ENCODE data around the gene CD3E. TPM values are rescaled to one million over a fixed set of nuclear protein-coding genes. Genes with fewer than 3 reads are reported as not detected.
A peak's percentile ranks its signal among the peaks of the same experiment; 100 is the strongest.

Gene CD3E
- total RNA-seq, 1 experiment from 2014 or later: not detected

DNA sequence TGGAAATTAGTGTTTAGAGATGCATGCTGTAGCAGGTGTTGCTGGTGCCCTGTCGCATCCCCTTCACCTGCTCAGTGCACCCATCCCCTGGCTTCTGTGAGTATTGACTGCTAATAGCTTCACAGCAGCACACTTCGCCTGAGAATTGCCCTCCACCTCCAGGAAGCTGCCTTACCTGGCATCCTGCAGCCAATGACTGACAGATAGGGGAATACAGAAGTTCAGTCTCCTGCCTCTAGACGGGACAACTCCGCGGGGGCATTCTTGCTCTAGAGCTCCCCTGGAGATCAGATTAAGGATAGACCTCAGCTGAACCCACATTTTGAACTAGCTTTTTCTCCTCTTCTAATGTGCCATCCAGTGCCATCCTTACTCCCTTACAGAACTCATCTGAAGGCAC lies 9.3 kb upstream of the CD3E start:
- Mint-ChIP-seq H3K9me3 (ENCODE audit: low read depth, unreplicated experiment) (no peaks in the 10 kb centered on the region), H3K4me1 (ENCODE audit: low read depth, unreplicated experiment) (peaks cover 31% of the 10 kb centered on the region), H3K27me3 (ENCODE audit: unreplicated experiment) (peaks cover 6% of the 10 kb centered on the region), H3K4me3 (ENCODE audit: low read depth, unreplicated experiment) (no peak overlapping the region), H3K27ac (ENCODE audit: unreplicated experiment) (no peak overlapping the region), H3K36me3 (ENCODE audit: insufficient read depth, unreplicated experiment) (no peaks in the 10 kb centered on the region)
- DNase-seq: no peak
- CTCF ChIA-PET: interaction anchor here (0.7 to 1.4 kb wide), 12 partner anchors 13 to 193 kb away, joined by 3 to 8 read pairs (median 4); partner anchors contain the start of gene MPZL2
- BruUV-seq (replicated peaks): no TSS peak
- intact Hi-C loops (cut with micrococcal nuclease; ENCODE audit: unreplicated experiment): loop anchor here (5.0 to 10.0 kb wide), 2 partner anchors 190 to 272 kb away; partner anchors contain the start of gene IFT46
- no peak for TF ChIP-seq CTCF (IDR thresholded peaks at IDR 0.05; ENCODE audit: unreplicated experiment)

- H3K4me1 Mint-ChIP-seq (ENCODE audit: low read depth, unreplicated experiment): peaks cover 24% of the 10 kb centered on the region
Observed at GRCh38 chr11:118295815-118296454, 8.6 kb upstream of the CD3E start.

DNA sequence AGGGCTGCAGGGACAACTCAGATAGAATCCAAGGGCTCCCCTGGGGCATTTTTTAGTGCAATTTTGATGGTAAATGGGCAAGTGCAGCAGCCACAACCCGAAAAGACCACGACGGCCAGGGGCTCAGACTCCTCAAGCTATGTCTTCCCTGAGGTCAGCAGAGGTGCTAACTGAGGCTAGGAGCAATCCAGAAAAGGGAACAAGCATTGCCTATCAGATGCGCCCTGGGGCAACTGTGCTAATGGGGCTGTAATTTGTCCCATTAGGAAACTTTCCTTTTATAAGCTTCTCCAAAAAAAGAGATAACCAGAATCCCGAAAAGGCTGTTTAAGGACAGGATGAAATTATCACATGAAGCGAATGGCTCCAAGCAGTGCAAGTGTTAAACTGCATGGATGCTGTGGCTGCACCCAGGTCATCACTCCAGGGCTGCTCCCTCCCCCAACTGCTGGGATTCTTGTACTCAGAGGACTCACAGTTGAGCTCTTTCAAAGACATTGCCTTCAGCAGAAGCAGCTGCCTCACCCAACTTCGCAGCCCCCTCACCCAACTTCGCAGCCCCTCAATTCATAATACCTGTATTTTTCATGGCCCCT lies 2.8 kb upstream of the CD3E start:
- H3K4me3 Mint-ChIP-seq (ENCODE audit: low read depth, unreplicated experiment): no peak overlapping the region
- peaks cover 44% of the 10 kb centered on the region for H3K27me3 Mint-ChIP-seq (ENCODE audit: unreplicated experiment)
- H3K4me1 Mint-ChIP-seq (ENCODE audit: low read depth, unreplicated experiment): no peaks in the 10 kb centered on the region
- no peaks in the 10 kb centered on the region for H3K9me3 Mint-ChIP-seq (ENCODE audit: low read depth, unreplicated experiment)
- no TSS peak for BruUV-seq (replicated peaks)
- TF ChIP-seq CTCF (IDR thresholded peaks at IDR 0.05; ENCODE audit: unreplicated experiment): no peak
- no peak for DNase-seq
- CTCF ChIA-PET: interaction anchor here (0.6 kb wide), 1 partner anchor 590 kb away, joined by 7 read pairs; no protein-coding TSS in a partner anchor
- no peaks in the 10 kb centered on the region for H3K36me3 Mint-ChIP-seq (ENCODE audit: insufficient read depth, unreplicated experiment)
- intact Hi-C loops (cut with micrococcal nuclease; ENCODE audit: unreplicated experiment): no loop called here
- H3K27ac Mint-ChIP-seq (ENCODE audit: unreplicated experiment): no peak overlapping the region

More at GRCh38 chr11:118295815-118296454, 8.6 kb upstream of the CD3E start:
- Mint-ChIP-seq H3K9me3 (ENCODE audit: low read depth, unreplicated experiment) (no peaks in the 10 kb centered on the region), H3K27me3 (ENCODE audit: unreplicated experiment) (peaks cover 13% of the 10 kb centered on the region), H3K4me3 (ENCODE audit: low read depth, unreplicated experiment) (no peak overlapping the region), H3K27ac (ENCODE audit: unreplicated experiment) (no peak overlapping the region), H3K36me3 (ENCODE audit: insufficient read depth, unreplicated experiment) (no peaks in the 10 kb centered on the region)
- CTCF ChIA-PET: interaction anchor here (0.7 to 1.4 kb wide), 12 partner anchors 13 to 192 kb away, joined by 3 to 8 read pairs (median 4); partner anchors contain the start of gene MPZL2
- BruUV-seq (replicated peaks): no TSS peak
- intact Hi-C loops (cut with micrococcal nuclease; ENCODE audit: unreplicated experiment): loop anchor here (1.0 to 10.0 kb wide), 3 partner anchors 57 to 271 kb away; partner anchors contain the start of gene IFT46
- TF ChIP-seq CTCF (IDR thresholded peaks at IDR 0.05; ENCODE audit: unreplicated experiment): no peak
- DNase-seq: peak; percentile 38

GRCh38 chr11:118304227-118304567 lies 333 bp upstream of the CD3E start:
- CTCF ChIA-PET: no interaction called here
- H3K9me3 Mint-ChIP-seq (ENCODE audit: low read depth, unreplicated experiment): no peaks in the 10 kb centered on the region
- BruUV-seq (replicated peaks): no TSS peak
- H3K27me3 Mint-ChIP-seq (ENCODE audit: unreplicated experiment): peaks cover 44% of the 10 kb centered on the region
- H3K27ac Mint-ChIP-seq (ENCODE audit: unreplicated experiment): no peak overlapping the region
- H3K36me3 Mint-ChIP-seq (ENCODE audit: insufficient read depth, unreplicated experiment): no peaks in the 10 kb centered on the region
- no peak for DNase-seq
- TF ChIP-seq CTCF (IDR thresholded peaks at IDR 0.05; ENCODE audit: unreplicated experiment): no peak
- intact Hi-C loops (cut with micrococcal nuclease; ENCODE audit: unreplicated experiment): no loop called here
- no peaks in the 10 kb centered on the region for H3K4me1 Mint-ChIP-seq (ENCODE audit: low read depth, unreplicated experiment)
- H3K4me3 Mint-ChIP-seq (ENCODE audit: low read depth, unreplicated experiment): no peak overlapping the region

All from Calu3 (cell line).